ENCODE data around the gene IFRD2. TPM values are rescaled to one million over a fixed set of nuclear protein-coding genes. Genes with fewer than 3 reads are reported as not detected.
A peak's percentile ranks its signal among the peaks of the same experiment; 100 is the strongest.

The IFRD2 gene
- total and polyA plus RNA-seq, 2 of the 13 experiments (the other 11 are each of a cell fraction or from before 2014, with no cell fraction given): 32.8 to 96.1 TPM

GRCh38 chr3:50245831-50246516 is 46.3 kb downstream of the IFRD2 start (continued):
- TF ChIP-seq ZBTB4 (CRISPR knock-in tag; IDR thresholded peaks at IDR 0.05; ENCODE audit: borderline replicate concordance): no peak; the same call in 1 of the 2 replicates
- TF ChIP-seq ZNF572 (CRISPR knock-in tag; IDR thresholded peaks at IDR 0.05): no peak
- TF ChIP-seq HNF1B (CRISPR knock-in tag; IDR thresholded peaks at IDR 0.05): peak; percentile 75; the same call in 1 of the 2 replicates
- TF ChIP-seq ATF6 (CRISPR knock-in tag; conservative IDR thresholded peaks at IDR 0.05): no peak
- no peak for TF ChIP-seq ZNF362 (CRISPR knock-in tag; IDR thresholded peaks at IDR 0.05; ENCODE audit: borderline replicate concordance)
- no peak for TF ChIP-seq ZNF407 (CRISPR knock-in tag; IDR thresholded peaks at IDR 0.05; ENCODE audit: not compliant biosample characterization)
- no peak for TF ChIP-seq MBD4 (IDR thresholded peaks at IDR 0.05; ENCODE audit: borderline replicate concordance, low read length)
- no peak for TF ChIP-seq ZNF512 (CRISPR knock-in tag; IDR thresholded peaks at IDR 0.05)

Measured in HepG2 (cell line).